ENCODE data around the gene CCDC197.
A peak's percentile ranks its signal among the peaks of the same experiment; 100 is the strongest.

Gene CCDC197

GRCh38 chr14:94001501-94002396, 4.6 kb downstream of the CCDC197 start:
- peak; percentile 41 to 51 for DNase-seq

- DNase-seq: no peak
These were observed 6.3 kb downstream of the CCDC197 start for GRCh38 chr14:94003397-94003796.

- DNase-seq: no peak
These were observed 6.9 kb downstream of the CCDC197 start for GRCh38 chr14:94004015-94004414.

GRCh38 chr14:94005324-94006073, 8.4 kb downstream of the CCDC197 start:
- no peak for DNase-seq

- no peak for DNase-seq
These were observed 11.1 kb downstream of the CCDC197 start for GRCh38 chr14:94008234-94008633.

GRCh38 chr14:94009767-94010166, 12.7 kb downstream of the CCDC197 start:
- DNase-seq: no peak

- DNase-seq: no peak
These were observed 13.5 kb downstream of the CCDC197 start for GRCh38 chr14:94010625-94011024.

GRCh38 chr14:94011795-94012194, 14.7 kb downstream of the CCDC197 start:
- DNase-seq: no peak

- DNase-seq: no peak
These were observed 17.3 kb downstream of the CCDC197 start for GRCh38 chr14:94014382-94014781.

GRCh38 chr14:94015223-94015622, 18.1 kb downstream of the CCDC197 start:
- DNase-seq: no peak

GRCh38 chr14:94016446-94016976, 19.4 kb downstream of the CCDC197 start:
- DNase-seq: no peak

- DNase-seq: no peak
These were observed 21.2 kb downstream of the CCDC197 start for GRCh38 chr14:94018308-94018707.

- no peak for DNase-seq
These were observed 22.2 kb downstream of the CCDC197 start for GRCh38 chr14:94019329-94019728.

- DNase-seq: no peak
These were observed 23.2 kb downstream of the CCDC197 start for GRCh38 chr14:94020267-94020666.

- no peak for DNase-seq
These were observed 23.9 kb downstream of the CCDC197 start for GRCh38 chr14:94021001-94021400.

- DNase-seq: no peak
These were observed 24.5 kb downstream of the CCDC197 start for GRCh38 chr14:94021416-94022157.

- DNase-seq: no peak
These were observed 25.7 kb downstream of the CCDC197 start for GRCh38 chr14:94022532-94023411.

GRCh38 chr14:94024549-94024948, 27.4 kb downstream of the CCDC197 start:
- no peak for DNase-seq

GRCh38 chr14:94025720-94026119, 28.6 kb downstream of the CCDC197 start:
- no peak for DNase-seq

- DNase-seq: peak; percentile 65 to 71
These were observed 29.2 kb downstream of the CCDC197 start, which contains the start of gene OTUB2 for GRCh38 chr14:94026173-94026888. Gene OTUB2, plus strand, starts transcription at chr14:94026340. Its CDS starts 198 bp downstream, at chr14:94026538.

- no peak for DNase-seq
These were observed 29.9 kb downstream of the CCDC197 start for GRCh38 chr14:94026889-94027469.
